GM18951 (cell line): Measurements from ENCODE around the gene FHOD3.

Experiments used
- POLR2A ChIP-seq: IDR thresholded peaks from 4 replicates; pipeline ENCODE4 v1.6.1; 2011; ENCODE audit warnings: mild to moderate bottlenecking; ENCODE audit not compliant: insufficient read length, insufficient read depth; ENCODE audit errors: extremely low read depth
- in situ Hi-C: fragments of 300-500 bp; cut with MboI; formaldehyde crosslinking; loops from one replicate; pipeline ENCODE4 v1.12.0; 2022; ENCODE audit warnings: low sequenced_read_pairs, mixed read lengths, inconsistent platforms; ENCODE audit not compliant: unreplicated experiment

FHOD3 gene

DNA sequence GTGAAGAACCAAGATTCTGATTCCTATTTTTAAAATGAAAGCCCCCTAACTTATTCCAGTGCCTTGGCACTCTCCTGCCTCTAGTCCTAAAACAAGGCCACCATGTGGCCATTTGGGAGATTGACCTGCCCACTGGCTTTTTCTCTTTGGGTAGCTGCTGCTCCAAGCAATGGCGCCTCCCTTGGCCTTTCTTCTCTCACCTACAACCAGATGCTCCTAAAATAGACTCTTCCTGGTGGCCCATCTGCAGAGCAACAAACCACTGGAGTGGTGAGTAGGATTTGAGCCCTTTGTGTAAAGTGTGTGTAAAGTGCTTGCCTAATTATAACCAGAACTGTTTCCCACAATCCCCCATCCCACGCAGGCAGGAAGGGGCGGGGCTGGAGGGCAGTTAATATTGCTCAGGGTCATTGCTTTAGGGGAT, 114.2 kb downstream of the FHOD3 start:
- no peak for TF ChIP-seq POLR2A
- in situ Hi-C loops, result no loop called here

- in situ Hi-C loops, result no loop called here
- no peak for TF ChIP-seq POLR2A
These were observed 115.3 kb downstream of the FHOD3 start for GRCh38 chr18:36412778-36413177.

DNA sequence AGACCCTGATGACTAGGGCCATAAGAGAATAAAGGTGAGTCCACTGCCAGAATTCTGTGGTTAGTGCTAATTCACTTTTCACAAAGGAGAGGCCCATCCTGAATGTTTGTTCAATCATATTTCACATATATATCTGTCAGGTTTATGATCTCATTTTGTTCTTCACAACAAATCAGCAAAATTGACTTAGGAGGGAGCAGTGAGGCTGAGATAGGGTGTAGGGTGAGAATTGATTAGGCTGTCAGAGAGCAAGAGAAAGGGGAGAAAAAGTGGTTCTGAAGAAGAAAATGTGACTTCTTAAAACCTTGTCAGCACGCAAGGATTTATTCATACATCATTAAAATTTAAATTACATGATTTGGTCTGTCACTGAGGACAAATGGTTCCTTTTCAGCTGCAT, 117.7 kb downstream of the FHOD3 start:
- in situ Hi-C loops, result no loop called here
- TF ChIP-seq POLR2A, result no peak

DNA sequence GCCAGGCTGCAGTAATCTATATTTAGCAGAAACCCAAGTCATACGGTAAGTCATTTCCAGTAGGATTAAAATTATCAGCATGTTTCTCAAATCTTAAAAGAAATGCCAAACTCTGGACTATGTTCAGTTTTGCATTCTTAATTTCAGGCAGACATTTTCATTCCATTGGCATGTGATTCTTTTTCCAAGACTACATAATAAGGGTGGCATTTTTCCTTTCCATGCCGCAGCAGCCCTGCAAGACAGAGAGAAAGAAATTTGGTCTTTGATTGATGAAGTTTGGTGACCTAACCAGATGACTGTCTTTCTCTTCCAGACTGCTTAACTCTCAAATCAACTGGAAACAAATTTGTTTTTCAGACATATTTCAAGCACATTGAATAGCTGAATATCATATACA, 118.1 kb downstream of the FHOD3 start:
- no peak for TF ChIP-seq POLR2A
- in situ Hi-C loops, result no loop called here

DNA sequence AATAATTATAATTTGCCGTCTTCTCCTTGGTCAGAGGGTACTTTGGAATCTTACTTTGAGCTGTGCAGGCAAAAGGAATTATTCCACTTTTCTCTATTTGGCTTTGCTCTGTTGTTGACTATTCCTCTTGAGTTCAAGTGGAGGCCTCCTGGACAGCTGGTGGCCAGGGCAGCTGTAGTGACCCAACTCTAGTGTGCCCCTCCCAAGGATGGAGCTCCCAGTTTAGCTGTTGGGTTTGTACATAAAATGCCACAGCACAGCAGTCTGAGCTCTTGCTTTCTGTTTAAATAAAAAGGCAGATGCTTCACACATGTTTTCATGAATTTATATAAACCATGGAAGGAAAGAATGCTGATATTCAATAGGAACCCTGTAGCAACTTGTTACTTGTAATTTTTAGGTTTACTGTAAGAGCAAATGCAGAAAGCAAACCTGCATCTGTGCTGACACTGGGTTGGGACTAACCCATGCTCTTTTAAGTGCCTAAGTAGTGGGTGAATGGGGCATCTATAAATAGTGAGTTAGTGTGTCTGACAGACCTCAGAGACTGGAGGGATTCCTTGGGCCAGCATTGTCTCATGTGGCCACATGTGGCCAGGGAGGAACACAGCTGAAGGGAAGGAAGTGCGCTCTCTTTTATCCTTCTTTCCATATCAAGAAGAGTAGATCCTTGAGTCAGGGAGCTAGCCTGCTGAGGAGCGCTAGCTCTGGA, 121.8 kb downstream of the FHOD3 start:
- in situ Hi-C loops, result no loop called here
- TF ChIP-seq POLR2A, result no peak

GRCh38 chr18:36419900-36420531, 122.5 kb downstream of the FHOD3 start:
- no peak for TF ChIP-seq POLR2A
- in situ Hi-C loops, result no loop called here

DNA sequence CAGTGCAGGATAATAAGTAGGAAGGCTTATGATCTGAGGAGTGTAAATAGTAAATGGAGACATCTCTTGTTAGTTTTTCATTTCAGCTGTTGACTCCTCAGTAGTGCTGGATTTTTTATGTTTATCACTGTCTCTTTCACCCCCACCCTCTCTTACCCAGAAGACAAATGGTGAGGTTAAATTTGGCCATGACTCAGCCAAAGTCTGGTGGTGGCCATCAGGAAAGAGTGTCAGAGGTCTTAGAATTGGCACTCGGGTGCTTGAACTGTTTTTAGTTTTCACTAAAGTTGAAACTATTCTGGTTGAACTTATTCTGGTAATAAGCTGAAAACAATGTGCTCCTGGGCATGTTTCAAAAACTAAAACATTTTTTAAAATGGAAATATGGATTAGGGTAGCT, 123.3 kb downstream of the FHOD3 start:
- TF ChIP-seq POLR2A, result no peak
- in situ Hi-C loops, result no loop called here

DNA sequence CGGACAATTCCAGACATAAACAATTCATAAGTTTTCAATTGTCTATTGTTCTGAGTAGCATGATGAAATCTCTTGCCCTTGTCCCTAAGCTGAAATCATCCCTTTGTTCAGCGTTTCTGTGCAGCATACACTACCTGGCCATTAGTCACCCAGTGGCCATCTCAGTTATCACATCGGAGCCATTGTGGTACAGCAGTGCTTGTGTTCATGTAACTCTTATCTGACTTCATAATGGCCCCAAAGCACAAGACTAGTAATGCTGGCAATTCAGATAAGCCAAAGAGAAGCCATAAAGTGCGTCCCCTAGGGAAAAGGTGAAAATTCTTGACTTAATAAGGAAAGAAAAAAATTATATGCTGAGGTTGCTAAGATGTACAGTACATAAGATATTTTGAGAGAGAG, 127.2 kb downstream of the FHOD3 start:
- no peak for TF ChIP-seq POLR2A
- in situ Hi-C loops, result no loop called here

GRCh38 chr18:36427369-36427768, 129.9 kb downstream of the FHOD3 start:
- TF ChIP-seq POLR2A, result no peak
- in situ Hi-C loops, result no loop called here

DNA sequence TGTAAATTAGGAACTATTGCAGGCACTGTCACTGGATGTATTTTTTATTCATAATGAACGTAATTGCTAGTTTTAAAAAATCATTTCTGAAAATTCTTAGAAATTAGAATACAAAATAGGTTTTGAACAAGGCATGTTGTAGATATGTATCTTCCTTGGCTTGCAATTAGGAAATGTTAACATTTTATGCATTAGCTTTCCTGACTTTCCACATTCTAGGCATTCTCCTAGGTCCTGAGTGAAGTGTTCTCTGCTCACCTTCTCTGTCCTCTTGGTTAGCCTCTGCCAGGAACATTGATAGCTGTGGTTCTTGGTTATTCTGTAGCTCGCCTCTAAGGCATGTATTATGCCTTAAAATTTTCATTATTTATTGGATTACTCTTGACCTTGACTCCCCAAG, 130.3 kb downstream of the FHOD3 start:
- in situ Hi-C loops, result no loop called here
- TF ChIP-seq POLR2A, result no peak

DNA sequence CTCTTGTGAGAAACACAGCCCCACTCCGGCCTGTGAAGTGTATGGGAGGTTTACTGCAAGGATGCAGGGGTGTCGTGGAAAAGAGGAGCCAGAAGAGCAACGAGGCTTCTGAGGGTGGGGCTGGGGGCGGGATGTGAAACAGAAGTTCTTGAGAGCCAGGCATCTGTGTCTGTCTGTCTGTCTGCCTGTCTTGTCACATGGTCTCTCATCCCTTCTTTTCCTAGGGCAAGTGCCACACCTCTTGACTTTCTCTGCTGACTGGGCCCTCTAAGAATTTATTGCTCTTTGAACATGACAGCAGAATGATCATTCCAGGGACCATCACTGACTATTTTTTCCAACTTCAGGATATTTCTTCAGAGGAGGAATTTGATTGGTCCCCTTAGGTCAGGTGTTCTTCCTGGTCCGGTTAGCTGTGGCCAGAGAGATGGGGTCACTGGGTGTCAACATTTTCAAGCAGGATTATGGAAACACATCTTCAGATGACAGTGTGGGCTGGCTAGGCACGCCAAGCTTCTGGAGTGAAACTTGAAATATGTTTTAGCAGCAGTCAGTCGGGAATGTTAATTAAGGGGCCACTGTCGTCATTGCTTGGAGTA, 131.0 kb downstream of the FHOD3 start:
- in situ Hi-C loops, result no loop called here
- TF ChIP-seq POLR2A, result no peak

- in situ Hi-C loops, result no loop called here
- no peak for TF ChIP-seq POLR2A
These were observed 135.5 kb downstream of the FHOD3 start for GRCh38 chr18:36432880-36433555.

- in situ Hi-C loops, result no loop called here
- TF ChIP-seq POLR2A, result no peak
These were observed 138.9 kb downstream of the FHOD3 start for GRCh38 chr18:36436387-36436786.
